ENCODE results near the gene NPC1.

DNA sequence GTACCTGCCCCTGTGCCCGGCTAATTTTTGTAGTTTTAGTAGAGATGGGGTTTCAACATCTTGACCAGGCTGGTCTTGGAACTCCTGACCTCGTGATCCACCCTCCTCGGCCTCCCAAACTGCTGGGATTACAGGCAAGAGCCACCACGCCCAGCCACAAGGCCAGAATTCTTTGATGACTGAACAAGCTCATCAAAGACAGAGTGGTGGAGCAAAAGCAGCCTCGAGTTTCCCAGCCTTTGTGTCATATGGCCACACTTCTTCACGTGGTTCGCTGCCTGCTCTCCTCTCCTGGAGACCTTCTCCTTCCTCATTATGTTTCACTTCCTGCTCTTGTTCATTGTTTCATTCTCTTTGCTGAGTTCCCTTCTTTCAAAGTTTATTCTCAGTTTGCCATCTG lies 9.9 kb upstream of the NPC1 start:
- TF ChIP-seq POLR2A (IDR thresholded peaks at IDR 0.05; ENCODE audit: low read depth, low read length) (no peak), TAF1 (IDR thresholded peaks at IDR 0.05; ENCODE audit: low read depth, low read length) (no peak), POLR2AphosphoS5 (IDR thresholded peaks at IDR 0.05; ENCODE audit: low read depth, low read length) (no peak), PAX5 (IDR thresholded peaks at IDR 0.05; ENCODE audit: insufficient read depth, low read length, severe bottlenecking) (no peak), SPI1 (IDR thresholded peaks at IDR 0.05; ENCODE audit: low read depth, low read length) (peak; percentile 47; the same call in 1 of the 2 replicates)
